Psoas muscle (tissue), 8 donors: ENCODE data around the gene OSGIN1. TPM values are rescaled to one million over a fixed set of nuclear protein-coding genes. Genes with fewer than 3 reads are reported as not detected.

ENCODE experiments used
- ATAC-seq, 4 donors: fragments of 200-7000 bp; cut with Tn5 transposase; one replicate each; pipeline ENCODE4 v1.9.1; 2020; ENCODE audit warnings: moderate library complexity in 3 of 4, mild to moderate bottlenecking in 2 of 4
- DNase-seq, 2 donors: peaks; one replicate each; pipeline ENCODE4 v3.0.0-alpha.2; 2020
- H3K27ac ChIP-seq: fragments of 200-600 bp; one replicate; pipeline ENCODE4 v1.8.0; 2022
- H3K27me3 ChIP-seq, 3 donors: fragments of 200-600 bp in 1 of 3; one replicate each; pipeline versions ENCODE4 v1.6.1 to v1.8.0; 2013 to 2022; ENCODE audit warnings: low read length in 2 of 3, mild to moderate bottlenecking in 2 of 3, moderate library complexity in 1 of 3; ENCODE audit not compliant: insufficient read depth in 3 of 3
- H3K36me3 ChIP-seq, 2 donors: fragments of 200-600 bp in 1 of 2; one replicate each; pipeline versions ENCODE4 v1.6.1 to v1.8.0; 2013 to 2022; ENCODE audit warnings: low read depth in 1 of 2, mild to moderate bottlenecking in 1 of 2, moderate library complexity in 1 of 2; ENCODE audit not compliant: insufficient read depth in 1 of 2
- H3K4me1 ChIP-seq: fragments of 200-600 bp; one replicate; pipeline ENCODE4 v1.8.0; 2022
- H3K4me3 ChIP-seq: fragments of 200-600 bp; one replicate; pipeline ENCODE4 v1.8.0; 2022; ENCODE audit warnings: mild to moderate bottlenecking
- H3K9me3 ChIP-seq: fragments of 200-600 bp; one replicate; pipeline ENCODE4 v1.8.0; 2022
- CTCF ChIP-seq: fragments of 200-600 bp; IDR thresholded peaks from one replicate; pipeline ENCODE4 v1.8.0; 2022; ENCODE audit warnings: antibody characterized with exemption
- whole genome bisulfite sequencing, 3 donors: extraction: QIAGEN DNeasy Blood & Tissue Kit; methylation state at CpG; one replicate each; pipeline versions ENCODE4 v1.1.6 to v1.1.7; 2013; 5-methylcytosine and 5-hydroxymethylcytosine counted together
- intact Hi-C, 2 donors: fragments of 100-400 bp; cut with DNase I; formaldehyde crosslinking; loops; one replicate each; pipeline versions ENCODE4 v1.11.0 to v1.14.2; 2022
- polyA plus RNA-seq, 3 donors: library from polyadenylated mRNA; stranded (reverse); fragments of 200-250 nt; gene quantifications; one replicate each; pipeline ENCODE4 v1.2.3, GENCODE V29; 2013
- total RNA-seq, 4 donors: library from RNA; stranded (reverse); fragmentation: NEBNext Ultra II Directional in 2 of 4; extraction: Animal tissue kit (Norgen Biotek cat#: 25700) in 2 of 4; gene quantifications; one replicate each; pipeline versions ENCODE4 v1.2.1 to v1.2.4, GENCODE V29; 2021 to 2023
- donor health status: healthy with polysubstance abuse.
- donor health status: DM: no; HTN: no; CAD: no; lungs with moderate emphysema.
- donor health status: Bipolar disorder and iron deficiency.
- donor health status: healthy.
- donor health status: DM: yes; HTN: yes; CAD: no.
- donor health status: DM: no; HTN: no; CAD: no.
- donor health status: DM: no; HTN: no; CAD: no.
- donor health status: DM: yes; HTN: yes; CAD: no.

Gene OSGIN1
- total and polyA plus RNA-seq, 7 donors, result 10.4 to 39.4 (median 25.1) TPM

- H3K4me1 ChIP-seq, result no peaks in the 10 kb centered on the region
- no peaks in the 10 kb centered on the region for H3K27me3 ChIP-seq
- H3K36me3 ChIP-seq, result peaks cover 4 to 24% of the 10 kb centered on the region in 2 donors
- H3K4me3 ChIP-seq, result no peak overlapping the region
- no peak for ATAC-seq
- no peak for DNase-seq
- 13 to 21% (median 14%) methylated on average over 18 to 45 of the region's 45 CpGs for WGBS, 3 donors
- H3K27ac ChIP-seq, result no peak overlapping the region
- no peaks in the 10 kb centered on the region for H3K9me3 ChIP-seq
- intact Hi-C loops, result loop anchor here (5.0 to 10.0 kb wide), 3 partner anchors 73 to 216 kb away; partner anchors contain the start of genes SLC38A8 (in 1 of the 2) and TAF1C (in 1 of the 2)
- no peak for TF ChIP-seq CTCF
These were observed 16.0 kb downstream of the OSGIN1 start for GRCh38 chr16:83968891-83969649.

DNA sequence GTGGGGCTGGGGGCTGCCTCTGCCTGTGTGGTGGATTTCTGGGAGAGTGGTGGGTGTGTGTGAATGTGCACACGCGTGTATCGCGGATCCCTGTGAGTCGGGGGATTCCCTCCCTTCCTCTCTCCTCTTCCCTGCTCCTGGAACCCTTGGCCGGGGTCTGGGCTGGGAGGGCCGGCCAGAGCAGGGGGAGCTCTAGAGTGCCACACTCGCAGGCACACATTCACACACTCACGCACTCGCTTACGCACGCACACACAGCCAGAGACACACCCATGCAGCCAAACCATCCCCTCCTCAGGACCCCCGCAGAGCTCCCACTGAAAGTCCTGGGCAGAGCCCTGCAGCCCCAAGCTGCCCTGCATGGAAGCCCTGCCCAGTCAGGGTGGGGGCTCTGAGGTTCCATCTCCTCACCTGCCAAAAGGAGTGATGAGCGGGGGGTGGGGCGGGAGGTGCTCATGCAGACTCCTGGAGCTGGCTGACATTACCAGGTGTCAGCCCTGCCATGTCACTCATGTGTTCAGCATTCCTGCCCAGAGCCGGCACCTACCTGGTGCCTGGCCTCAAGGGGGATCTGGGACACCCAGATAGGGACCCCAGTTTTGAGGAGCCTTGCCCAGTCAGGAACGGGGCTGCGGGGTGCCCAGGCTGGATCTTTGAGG is 16.9 kb downstream of the OSGIN1 start:
- DNase-seq, result no peak

DNA sequence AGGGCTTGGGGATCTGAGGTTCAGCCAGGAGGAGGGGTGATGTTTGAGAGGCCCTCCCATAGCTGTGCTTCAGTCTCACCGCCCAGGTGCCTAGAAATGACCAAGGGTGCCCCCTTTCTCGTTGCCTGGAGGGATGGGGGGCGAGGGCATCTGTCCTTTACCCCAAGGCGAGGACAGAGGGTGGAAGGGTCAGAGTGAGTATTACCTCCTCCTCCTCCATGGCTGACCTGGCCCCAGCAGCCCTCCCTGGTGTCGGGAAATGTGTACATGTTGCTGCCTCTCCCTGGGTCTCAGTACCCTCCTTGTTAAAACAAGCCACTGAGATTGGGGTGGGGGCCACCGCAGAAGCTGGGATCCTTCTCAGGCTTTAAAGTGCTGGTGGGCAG is 17.4 kb downstream of the OSGIN1 start:
- Histone ChIP-seq H3K27ac (no peak overlapping the region), H3K9me3 (no peaks in the 10 kb centered on the region), H3K4me3 (no peak overlapping the region), H3K27me3 (no peaks in the 10 kb centered on the region), H3K4me1 (no peaks in the 10 kb centered on the region), H3K36me3 (peaks cover 0 to 11% of the 10 kb centered on the region in 2 donors)
- intact Hi-C loops, result no loop called here
- no peak for TF ChIP-seq CTCF
- DNase-seq, result no peak
- ATAC-seq, result no peak
- WGBS, 3 donors, result 79 to 85% (median 81%) methylated on average over 5 to 6 of the region's 6 CpGs

More for the DNA sequence above, 16.9 kb downstream of the OSGIN1 start:
- intact Hi-C loops, result loop anchor here (5.0 to 10.0 kb wide), 3 partner anchors 72 to 215 kb away; partner anchors contain the start of genes SLC38A8 (in 1 of the 2) and TAF1C (in 1 of the 2)
- no peak overlapping the region for H3K4me3 ChIP-seq
- no peak for TF ChIP-seq CTCF
- no peaks in the 10 kb centered on the region for H3K27me3 ChIP-seq
- 65% methylated on average over 17 to 18 of the region's 18 CpGs for WGBS, 3 donors
- ATAC-seq, result no peak
- no peak overlapping the region for H3K27ac ChIP-seq
- peaks cover 4 to 16% of the 10 kb centered on the region in 2 donors for H3K36me3 ChIP-seq
- no peaks in the 10 kb centered on the region for H3K9me3 ChIP-seq
- no peaks in the 10 kb centered on the region for H3K4me1 ChIP-seq

GRCh38 chr16:83971165-83972130 is 18.4 kb downstream of the OSGIN1 start:
- no peak for TF ChIP-seq CTCF
- Histone ChIP-seq H3K4me3 (no peak overlapping the region), H3K9me3 (no peaks in the 10 kb centered on the region), H3K27me3 (no peaks in the 10 kb centered on the region), H3K36me3 (peaks cover 0 to under 1% of the 10 kb centered on the region in 2 donors), H3K27ac (no peak overlapping the region), H3K4me1 (no peaks in the 10 kb centered on the region)
- 65 to 72% (median 67%) methylated on average over 26 to 27 of the region's 27 CpGs for WGBS, 3 donors
- intact Hi-C loops, result no loop called here
- DNase-seq, result no peak
- no peak for ATAC-seq
